NK-92 treated with Interleukin-12 subunit alpha and Interleukin-12 subunit beta, amount 100 ng/mL, for 24 hours (cell line): ENCODE results near the gene NF1.
"Not testable (repeated sequence)": the region's sequence is repeated elsewhere in the genome, so short reads cannot be mapped to it uniquely, and the experiment has no call there.

Source experiments
- DNase-seq: peaks from one replicate; lab custom pipeline; 2025; lab: John Stamatoyannopoulos, UW

NF1 gene

GRCh38 chr17:31089471-31089870, 5.3 kb upstream of the NF1 start:
- DNase-seq: no peak

- not testable (repeated sequence) for DNase-seq
Observed at GRCh38 chr17:31090650-31091049, 4.1 kb upstream of the NF1 start.

GRCh38 chr17:31092475-31093064, 2.2 kb upstream of the NF1 start:
- no peak for DNase-seq

- DNase-seq: no peak
Observed at GRCh38 chr17:31093866-31094599, 744 bp upstream of the NF1 start.

- no peak for DNase-seq
Observed at GRCh38 chr17:31095236-31096105, 694 bp downstream of the NF1 start.

- no peak for DNase-seq
Observed at GRCh38 chr17:31096106-31096436, 1.3 kb downstream of the NF1 start.

GRCh38 chr17:31099016-31099415, 4.2 kb downstream of the NF1 start:
- no peak for DNase-seq

GRCh38 chr17:31100840-31101459, 6.2 kb downstream of the NF1 start:
- DNase-seq: no peak

- DNase-seq: no peak
Observed at GRCh38 chr17:31101943-31102342, 7.2 kb downstream of the NF1 start.

GRCh38 chr17:31105991-31106390, 11.2 kb downstream of the NF1 start:
- DNase-seq: no peak

GRCh38 chr17:31111183-31111582, 16.4 kb downstream of the NF1 start:
- DNase-seq: no peak

- DNase-seq: no peak
Observed at GRCh38 chr17:31112001-31112661, 17.4 kb downstream of the NF1 start.

GRCh38 chr17:31113368-31113767, 18.6 kb downstream of the NF1 start:
- DNase-seq: not testable (repeated sequence)

GRCh38 chr17:31113939-31114338, 19.2 kb downstream of the NF1 start:
- DNase-seq: no peak

- DNase-seq: no peak
Observed at GRCh38 chr17:31114956-31115555, 20.3 kb downstream of the NF1 start.

- DNase-seq: no peak
Observed at GRCh38 chr17:31116167-31116566, 21.4 kb downstream of the NF1 start.

GRCh38 chr17:31122746-31123145, 28.0 kb downstream of the NF1 start:
- DNase-seq: no peak

GRCh38 chr17:31126318-31126717, 31.5 kb downstream of the NF1 start:
- no peak for DNase-seq

- no peak for DNase-seq
Observed at GRCh38 chr17:31128241-31128640, 33.5 kb downstream of the NF1 start.

- no peak for DNase-seq
Observed at GRCh38 chr17:31130286-31131224, 35.8 kb downstream of the NF1 start.

GRCh38 chr17:31131299-31131698, 36.5 kb downstream of the NF1 start:
- no peak for DNase-seq
